ENCODE measurements around the gene NOL3.

The NOL3 gene

GRCh38 chr16:67206838-67207248 lies 36.5 kb downstream of the NOL3 start:
- no peaks in the 10 kb centered on the region for H3K9me2 ChIP-seq (replicated peaks; ENCODE audit: insufficient read depth, low read length)
- H3K36me3 ChIP-seq (replicated peaks; ENCODE audit: insufficient read depth, low read length), result no peaks in the 10 kb centered on the region
- no peaks in the 10 kb centered on the region for H3K9me3 ChIP-seq (replicated peaks; ENCODE audit: insufficient read depth, low read length)
- no peaks in the 10 kb centered on the region for H3F3A ChIP-seq (ENCODE audit: insufficient read depth, low read length)
- no peaks in the 10 kb centered on the region for H3K27me3 ChIP-seq (replicated peaks; ENCODE audit: insufficient read depth, low read length)
- no peaks in the 10 kb centered on the region for H4K20me1 ChIP-seq (ENCODE audit: insufficient read depth, low read length)
- no peak overlapping the region for H3K27ac ChIP-seq (ENCODE audit: low read length)
- H2AFZ ChIP-seq (ENCODE audit: low read length), result no peak overlapping the region
- DNase-seq, result no peak
- no peak overlapping the region for H3K4me3 ChIP-seq (ENCODE audit: low read length)
- H3K4me1 ChIP-seq (ENCODE audit: low read length), result no peaks in the 10 kb centered on the region
- no peak for TF ChIP-seq EZH2phosphoT487 (IDR thresholded peaks at IDR 0.05; ENCODE audit: low read length)
- TF ChIP-seq EZH2 (optimal IDR thresholded peaks at IDR 0.05; ENCODE audit: low read depth, low read length), result no peak
- TF ChIP-seq CTCF (IDR thresholded peaks at IDR 0.05; ENCODE audit: low read length), result no peak
- H3K4me2 ChIP-seq (ENCODE audit: low read depth, low read length), result no peak overlapping the region
- no peaks in the 10 kb centered on the region for H3K79me2 ChIP-seq (ENCODE audit: low read length)
- H3K9ac ChIP-seq (ENCODE audit: low read length), result no peak overlapping the region

GRCh38 chr16:67207249-67208091 lies 37.1 kb downstream of the NOL3 start:
- H3K79me2 ChIP-seq (ENCODE audit: low read length), result no peaks in the 10 kb centered on the region
- no peaks in the 10 kb centered on the region for H4K20me1 ChIP-seq (ENCODE audit: insufficient read depth, low read length)
- DNase-seq, result no peak
- no peak overlapping the region for H2AFZ ChIP-seq (ENCODE audit: low read length)
- H3K4me2 ChIP-seq (ENCODE audit: low read depth, low read length), result no peak overlapping the region
- no peaks in the 10 kb centered on the region for H3K4me1 ChIP-seq (ENCODE audit: low read length)
- no peak overlapping the region for H3K9ac ChIP-seq (ENCODE audit: low read length)
- no peak overlapping the region for H3K27ac ChIP-seq (ENCODE audit: low read length)
- no peaks in the 10 kb centered on the region for H3K9me2 ChIP-seq (replicated peaks; ENCODE audit: insufficient read depth, low read length)
- no peaks in the 10 kb centered on the region for H3K9me3 ChIP-seq (replicated peaks; ENCODE audit: insufficient read depth, low read length)
- H3K4me3 ChIP-seq (ENCODE audit: low read length), result no peak overlapping the region
- no peaks in the 10 kb centered on the region for H3K27me3 ChIP-seq (replicated peaks; ENCODE audit: insufficient read depth, low read length)
- no peaks in the 10 kb centered on the region for H3F3A ChIP-seq (ENCODE audit: insufficient read depth, low read length)
- no peaks in the 10 kb centered on the region for H3K36me3 ChIP-seq (replicated peaks; ENCODE audit: insufficient read depth, low read length)
- TF ChIP-seq CTCF (IDR thresholded peaks at IDR 0.05; ENCODE audit: low read length) (no peak), EZH2 (optimal IDR thresholded peaks at IDR 0.05; ENCODE audit: low read depth, low read length) (no peak), EZH2phosphoT487 (IDR thresholded peaks at IDR 0.05; ENCODE audit: low read length) (no peak)

- Histone ChIP-seq H3K4me3 (ENCODE audit: low read length) (no peak overlapping the region), H3K36me3 (replicated peaks; ENCODE audit: insufficient read depth, low read length) (no peaks in the 10 kb centered on the region), H4K20me1 (ENCODE audit: insufficient read depth, low read length) (no peaks in the 10 kb centered on the region), H3K4me2 (ENCODE audit: low read depth, low read length) (no peak overlapping the region), H3K79me2 (ENCODE audit: low read length) (no peaks in the 10 kb centered on the region), H3K27ac (ENCODE audit: low read length) (no peak overlapping the region), H3K9me3 (replicated peaks; ENCODE audit: insufficient read depth, low read length) (no peaks in the 10 kb centered on the region), H3K4me1 (ENCODE audit: low read length) (no peaks in the 10 kb centered on the region), H3F3A (ENCODE audit: insufficient read depth, low read length) (no peaks in the 10 kb centered on the region), H3K9ac (ENCODE audit: low read length) (no peak overlapping the region), H3K9me2 (replicated peaks; ENCODE audit: insufficient read depth, low read length) (no peaks in the 10 kb centered on the region), H2AFZ (ENCODE audit: low read length) (no peak overlapping the region), H3K27me3 (replicated peaks; ENCODE audit: insufficient read depth, low read length) (no peaks in the 10 kb centered on the region)
- TF ChIP-seq CTCF (IDR thresholded peaks at IDR 0.05; ENCODE audit: low read length) (no peak), EZH2phosphoT487 (IDR thresholded peaks at IDR 0.05; ENCODE audit: low read length) (no peak), EZH2 (optimal IDR thresholded peaks at IDR 0.05; ENCODE audit: low read depth, low read length) (no peak)
- DNase-seq, result no peak
These were observed 38.0 kb downstream of the NOL3 start for GRCh38 chr16:67208154-67208896.
